ENCODE data around the gene CPED1. TPM values are rescaled to one million over a fixed set of nuclear protein-coding genes. Genes with fewer than 3 reads are reported as not detected.

CPED1 gene
- total and polyA plus RNA-seq, 10 of the 15 experiments (the other 5 are each of a cell fraction or from before 2014, with no cell fraction given) = 0.01 to 0.77 (median 0.10) TPM; not detected in 1

DNA sequence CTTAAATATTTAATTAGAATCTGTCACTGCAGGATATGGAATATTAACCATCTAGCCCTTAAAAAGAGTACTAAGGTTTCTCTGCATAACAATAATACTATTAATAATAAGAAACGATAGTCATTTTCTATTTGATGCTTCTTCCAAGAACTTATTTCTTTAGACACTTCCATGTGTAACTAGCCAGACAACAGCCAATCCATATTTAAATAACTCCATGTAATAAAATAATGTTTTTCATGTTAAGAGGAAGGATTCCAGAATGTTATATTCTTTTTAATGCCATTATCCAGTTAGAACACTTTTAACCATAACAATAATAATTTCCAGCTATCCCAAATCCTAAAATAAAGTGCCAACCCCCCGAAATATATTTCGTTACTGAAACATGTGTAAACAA is 170.2 kb downstream of the CPED1 start (continued):
- TF ChIP-seq, protein P1, sequence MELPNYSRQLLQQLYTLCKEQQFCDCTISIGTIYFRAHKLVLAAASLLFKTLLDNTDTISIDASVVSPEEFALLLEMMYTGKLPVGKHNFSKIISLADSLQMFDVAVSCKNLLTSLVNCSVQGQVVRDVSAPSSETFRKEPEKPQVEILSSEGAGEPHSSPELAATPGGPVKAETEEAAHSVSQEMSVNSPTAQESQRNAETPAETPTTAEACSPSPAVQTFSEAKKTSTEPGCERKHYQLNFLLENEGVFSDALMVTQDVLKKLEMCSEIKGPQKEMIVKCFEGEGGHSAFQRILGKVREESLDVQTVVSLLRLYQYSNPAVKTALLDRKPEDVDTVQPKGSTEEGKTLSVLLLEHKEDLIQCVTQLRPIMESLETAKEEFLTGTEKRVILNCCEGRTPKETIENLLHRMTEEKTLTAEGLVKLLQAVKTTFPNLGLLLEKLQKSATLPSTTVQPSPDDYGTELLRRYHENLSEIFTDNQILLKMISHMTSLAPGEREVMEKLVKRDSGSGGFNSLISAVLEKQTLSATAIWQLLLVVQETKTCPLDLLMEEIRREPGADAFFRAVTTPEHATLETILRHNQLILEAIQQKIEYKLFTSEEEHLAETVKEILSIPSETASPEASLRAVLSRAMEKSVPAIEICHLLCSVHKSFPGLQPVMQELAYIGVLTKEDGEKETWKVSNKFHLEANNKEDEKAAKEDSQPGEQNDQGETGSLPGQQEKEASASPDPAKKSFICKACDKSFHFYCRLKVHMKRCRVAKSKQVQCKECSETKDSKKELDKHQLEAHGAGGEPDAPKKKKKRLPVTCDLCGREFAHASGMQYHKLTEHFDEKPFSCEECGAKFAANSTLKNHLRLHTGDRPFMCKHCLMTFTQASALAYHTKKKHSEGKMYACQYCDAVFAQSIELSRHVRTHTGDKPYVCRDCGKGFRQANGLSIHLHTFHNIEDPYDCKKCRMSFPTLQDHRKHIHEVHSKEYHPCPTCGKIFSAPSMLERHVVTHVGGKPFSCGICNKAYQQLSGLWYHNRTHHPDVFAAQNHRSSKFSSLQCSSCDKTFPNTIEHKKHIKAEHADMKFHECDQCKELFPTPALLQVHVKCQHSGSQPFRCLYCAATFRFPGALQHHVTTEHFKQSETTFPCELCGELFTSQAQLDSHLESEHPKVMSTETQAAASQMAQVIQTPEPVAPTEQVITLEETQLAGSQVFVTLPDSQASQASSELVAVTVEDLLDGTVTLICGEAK (IDR thresholded peaks at IDR 0.05; ENCODE audit: borderline replicate concordance) = no peak
- TF ChIP-seq YY1 (IDR thresholded peaks at IDR 0.05; ENCODE audit: low read depth, low read length) (no peak), HDAC6 (IDR thresholded peaks at IDR 0.05; ENCODE audit: unreplicated experiment) (no peak), EED (IDR thresholded peaks at IDR 0.05; ENCODE audit: low read depth) (no peak), CHD1 (IDR thresholded peaks at IDR 0.05; ENCODE audit: low read depth, low read length) (no peak)
- TF ChIP-seq, protein P2, sequence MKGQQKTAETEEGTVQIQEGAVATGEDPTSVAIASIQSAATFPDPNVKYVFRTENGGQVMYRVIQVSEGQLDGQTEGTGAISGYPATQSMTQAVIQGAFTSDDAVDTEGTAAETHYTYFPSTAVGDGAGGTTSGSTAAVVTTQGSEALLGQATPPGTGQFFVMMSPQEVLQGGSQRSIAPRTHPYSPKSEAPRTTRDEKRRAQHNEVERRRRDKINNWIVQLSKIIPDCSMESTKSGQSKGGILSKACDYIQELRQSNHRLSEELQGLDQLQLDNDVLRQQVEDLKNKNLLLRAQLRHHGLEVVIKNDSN (IDR thresholded peaks at IDR 0.05; ENCODE audit: borderline replicate concordance, extremely low read length, insufficient read depth, low read depth, low read length) = no peak

DNA sequence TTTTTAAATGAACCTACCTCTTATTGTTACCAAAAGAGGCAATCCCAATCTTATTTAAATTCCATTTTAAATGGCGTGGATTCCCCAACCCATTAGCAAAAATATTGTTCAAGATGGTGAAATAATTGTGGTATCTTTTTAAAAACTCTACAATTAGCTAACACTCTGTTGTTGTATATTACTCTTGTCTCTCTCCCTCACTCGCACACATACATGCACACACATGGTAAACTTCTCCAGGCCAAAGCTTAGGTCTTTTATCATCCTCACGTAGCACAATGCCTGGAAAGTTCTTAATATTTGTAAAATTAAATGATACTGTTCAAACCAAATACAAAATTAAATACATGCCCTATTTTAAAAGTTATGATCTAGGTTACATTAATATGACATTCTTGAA is 171.0 kb downstream of the CPED1 start:
- intact Hi-C loops (cut with micrococcal nuclease; ENCODE audit: unreplicated experiment) = no loop called here
- POLR2A ChIA-PET = interaction anchor here (0.6 to 0.7 kb wide), 2 partner anchors 120 to 1262 kb away, joined by 3 to 6 read pairs; no protein-coding TSS in a partner anchor
- TF ChIP-seq CEBPB (IDR thresholded peaks at IDR 0.05; ENCODE audit: borderline replicate concordance in 1 of 2, low read depth in 2 of 2, low read length in 2 of 2) = no peak
- TF ChIP-seq BHLHE40 (IDR thresholded peaks at IDR 0.05; ENCODE audit: borderline replicate concordance in 1 of 2, low read depth in 2 of 2, low read length in 1 of 2) = no peak
- no peak for TF ChIP-seq PAX5 (IDR thresholded peaks at IDR 0.05; ENCODE audit: borderline replicate concordance, low read depth, low read length)
- TF ChIP-seq, protein P3, sequence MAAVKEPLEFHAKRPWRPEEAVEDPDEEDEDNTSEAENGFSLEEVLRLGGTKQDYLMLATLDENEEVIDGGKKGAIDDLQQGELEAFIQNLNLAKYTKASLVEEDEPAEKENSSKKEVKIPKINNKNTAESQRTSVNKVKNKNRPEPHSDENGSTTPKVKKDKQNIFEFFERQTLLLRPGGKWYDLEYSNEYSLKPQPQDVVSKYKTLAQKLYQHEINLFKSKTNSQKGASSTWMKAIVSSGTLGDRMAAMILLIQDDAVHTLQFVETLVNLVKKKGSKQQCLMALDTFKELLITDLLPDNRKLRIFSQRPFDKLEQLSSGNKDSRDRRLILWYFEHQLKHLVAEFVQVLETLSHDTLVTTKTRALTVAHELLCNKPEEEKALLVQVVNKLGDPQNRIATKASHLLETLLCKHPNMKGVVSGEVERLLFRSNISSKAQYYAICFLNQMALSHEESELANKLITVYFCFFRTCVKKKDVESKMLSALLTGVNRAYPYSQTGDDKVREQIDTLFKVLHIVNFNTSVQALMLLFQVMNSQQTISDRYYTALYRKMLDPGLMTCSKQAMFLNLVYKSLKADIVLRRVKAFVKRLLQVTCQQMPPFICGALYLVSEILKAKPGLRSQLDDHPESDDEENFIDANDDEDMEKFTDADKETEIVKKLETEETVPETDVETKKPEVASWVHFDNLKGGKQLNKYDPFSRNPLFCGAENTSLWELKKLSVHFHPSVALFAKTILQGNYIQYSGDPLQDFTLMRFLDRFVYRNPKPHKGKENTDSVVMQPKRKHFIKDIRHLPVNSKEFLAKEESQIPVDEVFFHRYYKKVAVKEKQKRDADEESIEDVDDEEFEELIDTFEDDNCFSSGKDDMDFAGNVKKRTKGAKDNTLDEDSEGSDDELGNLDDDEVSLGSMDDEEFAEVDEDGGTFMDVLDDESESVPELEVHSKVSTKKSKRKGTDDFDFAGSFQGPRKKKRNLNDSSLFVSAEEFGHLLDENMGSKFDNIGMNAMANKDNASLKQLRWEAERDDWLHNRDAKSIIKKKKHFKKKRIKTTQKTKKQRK (IDR thresholded peaks at IDR 0.05; ENCODE audit: low read depth, low read length) = no peak
- no peak for TF ChIP-seq SPI1 (IDR thresholded peaks at IDR 0.05; ENCODE audit: borderline replicate concordance, insufficient read depth, low read depth, low read length)
- no peak for TF ChIP-seq BACH1 (IDR thresholded peaks at IDR 0.05; ENCODE audit: borderline replicate concordance)

More for the DNA sequence above, 171.0 kb downstream of the CPED1 start:
- ATAC-seq (no peak), FAIRE-seq (no peak), DNase-seq (ENCODE audit: low read depth, low spot score) (no peak)
- no peaks in the 10 kb centered on the region for H3K79me2 ChIP-seq (ENCODE audit: control insufficient read depth, insufficient read depth, low read length)
- H4K20me1 ChIP-seq (ENCODE audit: control insufficient read depth, insufficient read depth) = no peaks in the 10 kb centered on the region
- no peak overlapping the region for H2AFZ ChIP-seq (ENCODE audit: control insufficient read depth, low read depth, low read length)
- no peaks in the 10 kb centered on the region for H3K4me1 ChIP-seq (ENCODE audit: control insufficient read depth, insufficient read depth, low read length)
- ChIA-PET CTCF (interaction anchor here (0.6 kb wide), 1 partner anchor 23 kb away, joined by 3 read pairs; no protein-coding TSS in a partner anchor), RAD21 (ENCODE audit: unreplicated experiment) (no interaction called here), SMC1A (ENCODE audit: uncharacterized antibody, unreplicated experiment) (interaction anchor here (0.6 to 1.3 kb wide), 6 partner anchors 12 to 210 kb away, joined by 3 to 4 read pairs (median 3); partner anchors contain the start of gene WNT16)
- no peak overlapping the region for H3K4me3 ChIP-seq
- H3K27ac ChIP-seq (ENCODE audit: control insufficient read depth, insufficient read depth) = no peak overlapping the region
- no peak overlapping the region for H3K4me2 ChIP-seq (ENCODE audit: control insufficient read depth, insufficient read depth)
- in situ Hi-C loops (cut with MboI) = no loop called here
- no peaks in the 10 kb centered on the region for H3K27me3 ChIP-seq (replicated peaks in 1 of 2; ENCODE audit: control insufficient read depth in 2 of 2, insufficient read depth in 2 of 2, low read length in 1 of 2)
- no peaks in the 10 kb centered on the region for H3K36me3 ChIP-seq (ENCODE audit: control insufficient read depth in 2 of 2, insufficient read depth in 2 of 2, low read length in 1 of 2)
- 9% methylated on average over 3 of the region's 3 CpGs for WGBS (ENCODE audit: insufficient coverage, insufficient replicate concordance, low lambda C conversion rate, missing lambda C conversion rate)
- H3K9ac ChIP-seq (ENCODE audit: control insufficient read depth, insufficient read depth, low read length) = no peak overlapping the region
- no peaks in the 10 kb centered on the region for H3K9me3 ChIP-seq (replicated peaks; ENCODE audit: control insufficient read depth, insufficient read depth, low read length)
- no TSS peak for BruUV-seq (replicated peaks)
